Measurements from ENCODE around the gene ZDHHC14.

The ZDHHC14 gene

DNA sequence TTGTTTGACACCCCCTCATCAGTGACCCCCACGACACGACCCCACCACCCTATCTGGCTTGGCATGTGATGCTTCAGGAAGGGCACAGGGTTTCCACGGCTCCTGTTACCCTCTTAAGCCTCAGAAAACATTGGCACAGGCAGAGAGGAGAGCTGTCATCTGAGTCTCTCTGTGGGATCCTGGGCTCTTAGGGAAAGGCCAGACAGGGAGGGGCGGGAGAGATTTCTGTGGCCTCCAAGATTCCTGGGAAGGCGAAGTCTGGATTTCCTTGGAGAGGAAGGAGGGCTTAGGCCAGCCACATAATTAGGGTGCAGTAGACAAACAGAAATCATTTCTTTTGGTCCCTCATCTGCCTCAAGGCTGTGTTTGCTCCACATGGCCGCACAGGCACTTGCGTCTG, 250.4 kb downstream of the ZDHHC14 start:
- H3F3A ChIP-seq (ENCODE audit: control insufficient read depth, insufficient read depth): no peaks in the 10 kb centered on the region
- no peaks in the 10 kb centered on the region for H3K36me3 ChIP-seq (ENCODE audit: control insufficient read depth, low read length)
- TF ChIP-seq, protein P1, sequence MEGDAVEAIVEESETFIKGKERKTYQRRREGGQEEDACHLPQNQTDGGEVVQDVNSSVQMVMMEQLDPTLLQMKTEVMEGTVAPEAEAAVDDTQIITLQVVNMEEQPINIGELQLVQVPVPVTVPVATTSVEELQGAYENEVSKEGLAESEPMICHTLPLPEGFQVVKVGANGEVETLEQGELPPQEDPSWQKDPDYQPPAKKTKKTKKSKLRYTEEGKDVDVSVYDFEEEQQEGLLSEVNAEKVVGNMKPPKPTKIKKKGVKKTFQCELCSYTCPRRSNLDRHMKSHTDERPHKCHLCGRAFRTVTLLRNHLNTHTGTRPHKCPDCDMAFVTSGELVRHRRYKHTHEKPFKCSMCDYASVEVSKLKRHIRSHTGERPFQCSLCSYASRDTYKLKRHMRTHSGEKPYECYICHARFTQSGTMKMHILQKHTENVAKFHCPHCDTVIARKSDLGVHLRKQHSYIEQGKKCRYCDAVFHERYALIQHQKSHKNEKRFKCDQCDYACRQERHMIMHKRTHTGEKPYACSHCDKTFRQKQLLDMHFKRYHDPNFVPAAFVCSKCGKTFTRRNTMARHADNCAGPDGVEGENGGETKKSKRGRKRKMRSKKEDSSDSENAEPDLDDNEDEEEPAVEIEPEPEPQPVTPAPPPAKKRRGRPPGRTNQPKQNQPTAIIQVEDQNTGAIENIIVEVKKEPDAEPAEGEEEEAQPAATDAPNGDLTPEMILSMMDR (IDR thresholded peaks at IDR 0.05; ENCODE audit: low read depth, low read length, poor library complexity, severe bottlenecking): no peak
- TF ChIP-seq EZH2phosphoT487 (IDR thresholded peaks at IDR 0.05; ENCODE audit: borderline replicate concordance, low read length): no peak
- no peak overlapping the region for H3K27ac ChIP-seq (ENCODE audit: low read depth, low read length)
- no peaks in the 10 kb centered on the region for H3K9me3 ChIP-seq (ENCODE audit: control insufficient read depth, insufficient read depth, low read length)
- H4K20me1 ChIP-seq (ENCODE audit: control insufficient read depth, insufficient read depth, low read depth, low read length): no peaks in the 10 kb centered on the region; the same call in 1 of the 2 replicates
- H3K4me2 ChIP-seq (ENCODE audit: low read length): no peak overlapping the region
- no peaks in the 10 kb centered on the region for H3K4me1 ChIP-seq (ENCODE audit: control insufficient read depth, low read length)
- H3K9me2 ChIP-seq (replicated peaks; ENCODE audit: control insufficient read depth, low read length): no peaks in the 10 kb centered on the region
- no peaks in the 10 kb centered on the region for H3K79me2 ChIP-seq (ENCODE audit: control insufficient read depth, low read length)
- H3K4me3 ChIP-seq (ENCODE audit: low read length): no peak overlapping the region
- H3K27me3 ChIP-seq (ENCODE audit: control insufficient read depth, low read length): no peaks in the 10 kb centered on the region

DNA sequence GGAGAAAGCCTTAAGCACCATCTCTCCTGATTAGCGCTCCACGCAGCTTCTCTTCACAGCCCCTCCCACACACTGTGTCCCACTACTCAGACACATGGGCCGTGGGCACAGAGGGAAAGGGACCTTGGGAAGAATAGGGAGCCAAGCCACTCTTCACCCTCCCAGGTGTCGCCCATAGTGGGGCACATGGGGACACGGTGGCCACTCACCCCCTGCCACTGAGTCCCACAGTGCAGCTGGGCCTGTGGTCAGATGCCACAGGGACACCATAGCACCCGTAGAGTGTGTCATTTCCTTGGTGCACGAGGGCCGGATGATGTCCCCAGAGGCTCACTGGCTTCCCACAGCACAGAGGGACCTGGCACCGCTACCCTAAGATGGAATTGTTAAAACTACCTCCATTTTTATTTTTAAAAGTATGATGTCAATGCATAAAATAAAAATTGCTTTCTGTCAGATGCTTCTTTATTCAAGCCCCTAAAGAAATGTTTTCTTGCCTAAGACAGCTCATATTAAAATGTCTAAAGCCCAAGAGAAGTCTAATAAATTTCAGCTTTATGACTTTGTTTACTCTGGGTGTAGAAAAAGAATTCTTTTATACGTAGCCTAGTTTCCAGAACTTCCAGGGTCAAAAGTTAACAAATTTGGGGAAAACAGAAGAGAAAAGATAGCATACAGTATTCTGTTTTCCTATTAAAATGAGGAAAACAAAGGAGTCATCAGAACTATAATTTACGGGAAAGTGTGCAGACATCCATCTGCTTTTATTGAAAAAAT, 251.0 kb downstream of the ZDHHC14 start:
- Histone ChIP-seq H3K79me2 (ENCODE audit: control insufficient read depth, low read length) (no peaks in the 10 kb centered on the region), H3K36me3 (ENCODE audit: control insufficient read depth, low read length) (no peaks in the 10 kb centered on the region), H3K4me3 (ENCODE audit: low read length) (no peak overlapping the region), H4K20me1 (ENCODE audit: control insufficient read depth, insufficient read depth, low read depth, low read length) (no peaks in the 10 kb centered on the region; the same call in 1 of the 2 replicates), H3K9me3 (ENCODE audit: control insufficient read depth, insufficient read depth, low read length) (no peaks in the 10 kb centered on the region), H3K4me2 (ENCODE audit: low read length) (no peak overlapping the region), H3K27ac (ENCODE audit: low read depth, low read length) (no peak overlapping the region), H3K27me3 (ENCODE audit: control insufficient read depth, low read length) (no peaks in the 10 kb centered on the region), H3K9me2 (replicated peaks; ENCODE audit: control insufficient read depth, low read length) (no peaks in the 10 kb centered on the region), H3K4me1 (ENCODE audit: control insufficient read depth, low read length) (no peaks in the 10 kb centered on the region), H3F3A (ENCODE audit: control insufficient read depth, insufficient read depth) (no peaks in the 10 kb centered on the region)
- no peak for TF ChIP-seq EZH2phosphoT487 (IDR thresholded peaks at IDR 0.05; ENCODE audit: borderline replicate concordance, low read length)
- TF ChIP-seq, protein P1 (IDR thresholded peaks at IDR 0.05; ENCODE audit: low read depth, low read length, poor library complexity, severe bottlenecking): no peak

DNA sequence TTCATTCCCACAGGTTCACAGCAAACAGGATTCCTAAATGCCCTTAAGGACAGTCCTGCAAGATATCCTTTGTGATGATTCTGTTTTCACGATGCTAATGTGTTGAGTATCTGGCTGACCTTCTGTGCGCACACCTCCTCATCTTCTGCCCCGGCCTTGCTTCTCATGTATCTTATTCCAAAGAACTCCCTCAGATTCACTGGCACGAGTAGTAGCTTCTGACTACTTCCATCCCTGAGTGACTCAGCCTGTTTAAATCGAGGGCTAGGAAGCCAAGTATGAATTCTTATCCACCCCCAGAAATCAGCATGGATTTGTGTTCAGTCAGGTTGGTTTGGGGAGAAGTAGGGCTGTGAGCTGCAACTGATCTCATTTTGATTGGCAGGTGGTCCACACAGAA, 251.8 kb downstream of the ZDHHC14 start:
- no peaks in the 10 kb centered on the region for H3K4me1 ChIP-seq (ENCODE audit: control insufficient read depth, low read length)
- H4K20me1 ChIP-seq (ENCODE audit: control insufficient read depth, insufficient read depth, low read depth, low read length): no peaks in the 10 kb centered on the region; the same call in 1 of the 2 replicates
- H3K9me3 ChIP-seq (ENCODE audit: control insufficient read depth, insufficient read depth, low read length): no peaks in the 10 kb centered on the region
- H3F3A ChIP-seq (ENCODE audit: control insufficient read depth, insufficient read depth): no peaks in the 10 kb centered on the region; the same call in 1 of the 2 replicates
- H3K4me2 ChIP-seq (ENCODE audit: low read length): no peak overlapping the region
- H3K79me2 ChIP-seq (ENCODE audit: control insufficient read depth, low read length): no peaks in the 10 kb centered on the region
- no peaks in the 10 kb centered on the region for H3K27me3 ChIP-seq (ENCODE audit: control insufficient read depth, low read length)
- H3K9me2 ChIP-seq (replicated peaks; ENCODE audit: control insufficient read depth, low read length): no peaks in the 10 kb centered on the region
- H3K4me3 ChIP-seq (ENCODE audit: low read length): no peak overlapping the region
- H3K27ac ChIP-seq (ENCODE audit: low read depth, low read length): no peak overlapping the region
- TF ChIP-seq, protein P1 (IDR thresholded peaks at IDR 0.05; ENCODE audit: low read depth, low read length, poor library complexity, severe bottlenecking): no peak
- TF ChIP-seq EZH2phosphoT487 (IDR thresholded peaks at IDR 0.05; ENCODE audit: borderline replicate concordance, low read length): no peak
- no peaks in the 10 kb centered on the region for H3K36me3 ChIP-seq (ENCODE audit: control insufficient read depth, low read length)
